Breast epithelium (tissue), 3 donors: ENCODE results near the gene DOCK6.

Experiments
- POLR2A ChIP-seq: fragments of 450-650 bp; IDR thresholded peaks from one replicate; pipeline ENCODE4 v1.6.1; 2016; ENCODE audit warnings: antibody characterized with exemption, mild to moderate bottlenecking, moderate library complexity
- POLR2AphosphoS5 ChIP-seq, 3 donors: sonication (generic); formaldehyde crosslinking; IDR thresholded peaks; one replicate each; pipeline ENCODE4 v1.6.1; 2017; ENCODE audit warnings: antibody characterized with exemption in 3 of 3
- TF ChIP-seq, protein P1 (sequence below), 3 donors: fragments of 450-650 bp; IDR thresholded peaks; one replicate each; pipeline ENCODE4 v1.5.1; 2016 to 2017; ENCODE audit warnings: antibody characterized with exemption in 3 of 3, mild to moderate bottlenecking in 3 of 3, moderate library complexity in 3 of 3

DNA sequence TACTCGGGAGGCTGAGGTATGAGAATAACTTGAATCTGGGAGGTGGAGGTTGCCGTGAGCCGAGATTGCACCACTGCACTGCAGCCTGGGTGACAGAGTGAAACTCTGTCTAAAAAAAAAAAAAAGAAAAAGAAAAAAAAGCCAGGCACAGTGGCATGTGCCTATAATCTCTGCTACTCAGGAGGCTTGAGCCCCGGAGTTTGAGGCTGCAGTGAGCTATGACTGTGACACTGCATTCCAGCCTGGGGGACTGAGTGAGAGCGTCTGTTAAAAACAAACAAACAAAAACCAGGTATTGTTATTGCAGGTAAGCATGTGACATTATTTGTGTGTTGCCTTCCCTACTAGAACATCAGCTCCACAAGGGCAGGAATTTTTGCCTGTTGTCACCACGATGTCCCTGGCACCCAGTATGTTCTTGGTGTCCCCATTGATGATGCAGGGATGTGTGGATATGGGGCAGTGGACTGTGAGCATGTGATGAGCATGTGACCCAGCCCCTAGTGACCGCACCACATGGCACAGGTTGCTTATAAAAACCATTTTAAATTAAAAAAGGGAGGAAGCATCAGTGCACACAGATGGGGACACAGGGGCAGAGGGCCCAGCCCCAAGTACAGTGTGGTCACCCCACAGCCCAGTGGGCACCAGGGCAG, 63.4 kb downstream of the DOCK6 start:
- TF ChIP-seq POLR2AphosphoS5 (IDR thresholded peaks at IDR 0.05) (no peak), POLR2A (no peak)
- TF ChIP-seq, protein P1, sequence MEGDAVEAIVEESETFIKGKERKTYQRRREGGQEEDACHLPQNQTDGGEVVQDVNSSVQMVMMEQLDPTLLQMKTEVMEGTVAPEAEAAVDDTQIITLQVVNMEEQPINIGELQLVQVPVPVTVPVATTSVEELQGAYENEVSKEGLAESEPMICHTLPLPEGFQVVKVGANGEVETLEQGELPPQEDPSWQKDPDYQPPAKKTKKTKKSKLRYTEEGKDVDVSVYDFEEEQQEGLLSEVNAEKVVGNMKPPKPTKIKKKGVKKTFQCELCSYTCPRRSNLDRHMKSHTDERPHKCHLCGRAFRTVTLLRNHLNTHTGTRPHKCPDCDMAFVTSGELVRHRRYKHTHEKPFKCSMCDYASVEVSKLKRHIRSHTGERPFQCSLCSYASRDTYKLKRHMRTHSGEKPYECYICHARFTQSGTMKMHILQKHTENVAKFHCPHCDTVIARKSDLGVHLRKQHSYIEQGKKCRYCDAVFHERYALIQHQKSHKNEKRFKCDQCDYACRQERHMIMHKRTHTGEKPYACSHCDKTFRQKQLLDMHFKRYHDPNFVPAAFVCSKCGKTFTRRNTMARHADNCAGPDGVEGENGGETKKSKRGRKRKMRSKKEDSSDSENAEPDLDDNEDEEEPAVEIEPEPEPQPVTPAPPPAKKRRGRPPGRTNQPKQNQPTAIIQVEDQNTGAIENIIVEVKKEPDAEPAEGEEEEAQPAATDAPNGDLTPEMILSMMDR (IDR thresholded peaks at IDR 0.05), result no peak
